Posterior cingulate gyrus (tissue), 11 donors: ENCODE measurements around the gene PLCB2.
A peak's percentile ranks its signal among the peaks of the same experiment; 100 is the strongest.

Experiments
- DNase-seq, 10 donors: peaks; one replicate each; pipeline versions ENCODE4 v3.0.0 to v3.0.0-alpha.2; 2020 to 2021; ENCODE audit warnings: mixed read lengths in 3 of 10
- intact Hi-C: fragments of 100-400 bp; cut with DNase I; formaldehyde crosslinking; loops from one replicate; pipeline ENCODE4 v1.15.1; 2023

The PLCB2 gene

GRCh38 chr15:40243126-40243810 is 64.5 kb downstream of the PLCB2 start:
- DNase-seq = peak in 3 of 10 donors; percentile 5 to 78 (median 37)
- intact Hi-C loops = no loop called here

- DNase-seq = peak in 3 of 10 donors; percentile 2 to 59 (median 49)
- intact Hi-C loops = no loop called here
These were observed 65.1 kb downstream of the PLCB2 start for GRCh38 chr15:40242601-40243000.

GRCh38 chr15:40242213-40242599 is 65.5 kb downstream of the PLCB2 start:
- intact Hi-C loops = no loop called here
- peak in 4 of 10 donors; percentile 5 to 74 (median 33) for DNase-seq

- peak in 4 of 10 donors; percentile 7 to 70 (median 30) for DNase-seq
- intact Hi-C loops = no loop called here
These were observed 66.2 kb downstream of the PLCB2 start for GRCh38 chr15:40241269-40242212.

GRCh38 chr15:40240619-40241221 is 67.0 kb downstream of the PLCB2 start:
- intact Hi-C loops = no loop called here
- peak in 4 of 10 donors; percentile 6 to 82 (median 50) for DNase-seq

- DNase-seq = peak in 5 of 10 donors; percentile 10 to 87 (median 36)
- intact Hi-C loops = no loop called here
These were observed 67.8 kb downstream of the PLCB2 start for GRCh38 chr15:40239693-40240618.

GRCh38 chr15:40239404-40239692 is 68.4 kb downstream of the PLCB2 start:
- no peak for DNase-seq
- intact Hi-C loops = no loop called here

- peak in 9 of 10 donors; percentile 26 to 95 (median 80) for DNase-seq
- intact Hi-C loops = no loop called here
These were observed 69.0 kb downstream of the PLCB2 start, which contains the start of gene PAK6 for GRCh38 chr15:40238532-40239403. PAK6 (plus strand) TSS chr15:40239063; CDS start chr15:40264786, 25,723 bp downstream.
